Measurements from ENCODE around the gene ADD3. TPM values are rescaled to one million over a fixed set of nuclear protein-coding genes. Genes with fewer than 3 reads are reported as not detected.

Gene ADD3
- polyA plus RNA-seq, 1 donor (not counting 4 experiments of a cell fraction or from before 2014, with no cell fraction given), result 61.7 TPM

DNA sequence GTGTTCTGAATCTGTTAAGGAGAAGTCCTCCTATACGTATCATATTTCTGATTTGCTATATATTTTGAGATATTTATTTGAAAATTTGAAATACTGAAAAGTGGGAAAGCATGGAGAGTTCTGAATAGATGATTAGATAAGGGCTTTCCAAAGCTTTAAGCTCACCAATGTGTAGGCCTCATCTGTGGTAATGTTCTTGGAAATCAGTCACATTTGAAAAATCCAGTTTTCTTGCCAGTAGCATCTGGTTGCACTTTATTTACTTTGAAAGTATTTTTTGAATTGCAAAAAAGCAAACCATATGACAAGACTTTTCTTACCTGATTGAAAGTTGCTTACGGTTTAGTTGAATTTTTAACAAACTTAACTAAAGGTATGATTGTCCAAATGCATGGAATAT lies 21.7 kb downstream of the ADD3 start:
- FAIRE-seq (no peak), DNase-seq (ENCODE audit: low read depth, low spot score) (no peak)
- H3K9me1 ChIP-seq (ENCODE audit: control insufficient read depth, extremely low read depth, insufficient read depth, low read length), result no peaks in the 10 kb centered on the region
- H3K9ac ChIP-seq (ENCODE audit: control insufficient read depth, extremely low read depth, insufficient read depth, low read length), result no peak overlapping the region
- H3K27ac ChIP-seq (ENCODE audit: control insufficient read depth, insufficient read depth, low read length), result no peak overlapping the region
- dilution Hi-C loops (cut with MboI; ENCODE audit: extremely low pct_ligation_motif_present, low sequenced_read_pairs), result no loop called here
- TF ChIP-seq, protein P1, sequence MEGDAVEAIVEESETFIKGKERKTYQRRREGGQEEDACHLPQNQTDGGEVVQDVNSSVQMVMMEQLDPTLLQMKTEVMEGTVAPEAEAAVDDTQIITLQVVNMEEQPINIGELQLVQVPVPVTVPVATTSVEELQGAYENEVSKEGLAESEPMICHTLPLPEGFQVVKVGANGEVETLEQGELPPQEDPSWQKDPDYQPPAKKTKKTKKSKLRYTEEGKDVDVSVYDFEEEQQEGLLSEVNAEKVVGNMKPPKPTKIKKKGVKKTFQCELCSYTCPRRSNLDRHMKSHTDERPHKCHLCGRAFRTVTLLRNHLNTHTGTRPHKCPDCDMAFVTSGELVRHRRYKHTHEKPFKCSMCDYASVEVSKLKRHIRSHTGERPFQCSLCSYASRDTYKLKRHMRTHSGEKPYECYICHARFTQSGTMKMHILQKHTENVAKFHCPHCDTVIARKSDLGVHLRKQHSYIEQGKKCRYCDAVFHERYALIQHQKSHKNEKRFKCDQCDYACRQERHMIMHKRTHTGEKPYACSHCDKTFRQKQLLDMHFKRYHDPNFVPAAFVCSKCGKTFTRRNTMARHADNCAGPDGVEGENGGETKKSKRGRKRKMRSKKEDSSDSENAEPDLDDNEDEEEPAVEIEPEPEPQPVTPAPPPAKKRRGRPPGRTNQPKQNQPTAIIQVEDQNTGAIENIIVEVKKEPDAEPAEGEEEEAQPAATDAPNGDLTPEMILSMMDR (optimal IDR thresholded peaks at IDR 0.05 in 1 of 3, IDR thresholded peaks at IDR 0.05 in 1 of 3, conservative IDR thresholded peaks at IDR 0.05 in 1 of 3; ENCODE audit: extremely low read depth in 1 of 3, insufficient read depth in 2 of 3, low read length in 3 of 3), result no peak
- TF ChIP-seq EZH2 (IDR thresholded peaks at IDR 0.05; ENCODE audit: low read length), result no peak
- peaks cover 2% of the 10 kb centered on the region for H3K79me2 ChIP-seq (ENCODE audit: control insufficient read depth, insufficient read depth, low read length)
- no peaks in the 10 kb centered on the region for H3K36me3 ChIP-seq (ENCODE audit: control insufficient read depth in 2 of 2, extremely low read depth in 1 of 2, insufficient read depth in 2 of 2, low read length in 2 of 2)
- H3K4me3 ChIP-seq (ENCODE audit: control insufficient read depth in 2 of 3, extremely low read depth in 1 of 3, insufficient read depth in 2 of 3, low read depth in 1 of 3, low read length in 3 of 3), result no peak overlapping the region
- no peaks in the 10 kb centered on the region for H3K9me3 ChIP-seq (ENCODE audit: control insufficient read depth, low read depth, low read length)
- H2AFZ ChIP-seq (ENCODE audit: control insufficient read depth, low read length), result no peak overlapping the region
- H4K20me1 ChIP-seq (ENCODE audit: control insufficient read depth, extremely low read depth, insufficient read depth, low read length), result no peaks in the 10 kb centered on the region
- H3K4me2 ChIP-seq (ENCODE audit: control insufficient read depth, extremely low read depth, insufficient read depth, low read depth, low read length), result no peak overlapping the region
- H3K27me3 ChIP-seq (ENCODE audit: control insufficient read depth, extremely low read depth, insufficient read depth, low read length), result no peaks in the 10 kb centered on the region
- peaks cover 3% of the 10 kb centered on the region for H3K4me1 ChIP-seq (ENCODE audit: control insufficient read depth, extremely low read depth, insufficient read depth, low read length)

DNA sequence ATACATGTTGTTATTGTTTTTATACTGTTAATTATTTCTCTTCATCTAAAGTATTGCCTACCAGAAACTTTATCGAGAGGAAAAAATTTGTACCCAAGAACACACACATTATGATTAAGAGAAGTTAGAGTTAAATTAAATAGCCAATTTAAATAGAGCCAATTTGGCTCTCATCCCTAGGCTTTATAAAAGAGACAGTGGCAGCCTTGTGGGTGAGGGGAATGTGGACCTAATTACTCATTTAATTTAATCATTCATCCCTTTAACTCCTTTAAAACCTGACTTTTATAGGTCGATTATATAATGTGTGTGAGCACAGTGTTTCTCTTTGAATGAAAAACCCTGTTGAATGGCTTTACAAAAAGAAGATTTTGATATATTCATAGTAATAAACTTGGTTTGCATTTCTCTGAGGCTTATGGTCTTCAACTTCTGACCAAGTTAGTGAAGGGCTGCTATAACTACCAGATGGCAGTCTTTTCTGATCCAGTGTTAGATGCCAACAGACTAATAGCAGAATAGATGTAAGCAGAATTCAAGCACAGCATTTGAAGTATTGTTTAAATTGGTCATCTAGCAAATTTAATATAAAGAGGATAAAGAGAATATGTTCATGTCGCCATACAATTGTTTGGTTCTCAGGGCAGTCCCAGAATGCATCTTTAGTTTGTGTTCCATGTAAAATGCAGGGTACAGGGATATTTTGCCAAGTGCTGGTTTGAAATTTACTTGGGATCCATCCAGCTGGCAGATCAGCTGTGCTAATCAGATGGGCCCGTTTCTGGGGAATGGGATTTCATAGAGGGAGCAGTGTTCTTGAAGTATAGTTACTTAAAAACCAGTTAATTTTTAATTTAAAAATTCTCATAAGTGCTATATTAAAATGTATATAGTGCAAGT lies 25.3 kb downstream of the ADD3 start:
- Histone ChIP-seq H3K9me3 (ENCODE audit: control insufficient read depth, low read depth, low read length) (no peaks in the 10 kb centered on the region), H3K79me2 (ENCODE audit: control insufficient read depth, insufficient read depth, low read length) (peaks cover 2% of the 10 kb centered on the region), H4K20me1 (ENCODE audit: control insufficient read depth, extremely low read depth, insufficient read depth, low read length) (no peaks in the 10 kb centered on the region), H3K4me3 (ENCODE audit: control insufficient read depth in 2 of 3, extremely low read depth in 1 of 3, insufficient read depth in 2 of 3, low read depth in 1 of 3, low read length in 3 of 3) (no peak overlapping the region), H2AFZ (ENCODE audit: control insufficient read depth, low read length) (no peak overlapping the region), H3K9me1 (ENCODE audit: control insufficient read depth, extremely low read depth, insufficient read depth, low read length) (no peaks in the 10 kb centered on the region), H3K4me2 (ENCODE audit: control insufficient read depth, extremely low read depth, insufficient read depth, low read depth, low read length) (no peak overlapping the region), H3K9ac (ENCODE audit: control insufficient read depth, extremely low read depth, insufficient read depth, low read length) (no peak overlapping the region), H3K27me3 (ENCODE audit: control insufficient read depth, extremely low read depth, insufficient read depth, low read length) (no peaks in the 10 kb centered on the region), H3K27ac (ENCODE audit: control insufficient read depth, insufficient read depth, low read length) (no peak overlapping the region), H3K36me3 (ENCODE audit: control insufficient read depth in 2 of 2, extremely low read depth in 1 of 2, insufficient read depth in 2 of 2, low read length in 2 of 2) (no peaks in the 10 kb centered on the region), H3K4me1 (ENCODE audit: control insufficient read depth, extremely low read depth, insufficient read depth, low read length) (peaks cover 13% of the 10 kb centered on the region)
- TF ChIP-seq, protein P1 (optimal IDR thresholded peaks at IDR 0.05 in 1 of 3, IDR thresholded peaks at IDR 0.05 in 1 of 3, conservative IDR thresholded peaks at IDR 0.05 in 1 of 3; ENCODE audit: extremely low read depth in 1 of 3, insufficient read depth in 2 of 3, low read length in 3 of 3), result no peak
- TF ChIP-seq EZH2 (IDR thresholded peaks at IDR 0.05; ENCODE audit: low read length), result no peak
- dilution Hi-C loops (cut with MboI; ENCODE audit: extremely low pct_ligation_motif_present, low sequenced_read_pairs), result no loop called here
- FAIRE-seq, result no peak
- DNase-seq (ENCODE audit: low read depth, low spot score), result no peak

Measured in keratinocyte (primary cell).